HEK293 (cell line): ENCODE measurements around the gene CDH8.

Experiments used
- CTCF ChIP-seq: fragments of 450-650 bp; formaldehyde crosslinking; IDR thresholded peaks from 2 replicates; pipeline ENCODE4 v1.5.1; 2016; ENCODE audit warnings: missing biosample characterization, missing genetic modification characterization
- TCF7L2 ChIP-seq: IDR thresholded peaks from 2 replicates; pipeline ENCODE4 v1.6.1; 2011; ENCODE audit warnings: low read depth, mild to moderate bottlenecking, inconsistent platforms, low read length, moderate library complexity, borderline replicate concordance
- ZFP3 ChIP-seq: fragments of 450-650 bp; formaldehyde crosslinking; IDR thresholded peaks from 2 replicates; pipeline ENCODE4 v1.5.1; 2016; ENCODE audit warnings: low read depth, missing biosample characterization, missing genetic modification characterization
- ZNF791 ChIP-seq: fragments of 450-650 bp; formaldehyde crosslinking; IDR thresholded peaks from 2 replicates; pipeline ENCODE4 v1.5.1; 2016; ENCODE audit warnings: missing biosample characterization, missing genetic modification characterization
- ZNF843 ChIP-seq: fragments of 450-650 bp; formaldehyde crosslinking; IDR thresholded peaks from 2 replicates; pipeline ENCODE4 v1.5.1; 2016; ENCODE audit warnings: missing biosample characterization, missing genetic modification characterization

GRCh38 chr16:61763013-61763412 lies 273.2 kb downstream of the CDH8 start:
- TF ChIP-seq ZFP3, result no peak
- no peak for TF ChIP-seq ZNF843 (tag by site-specific recombination)
- TF ChIP-seq ZNF791 (tag by site-specific recombination), result no peak
- TF ChIP-seq CTCF (tag by site-specific recombination), result no peak
- TF ChIP-seq TCF7L2, result no peak
